GM12878 (cell line): ENCODE results near the gene MAN2A1. TPM values are rescaled to one million over a fixed set of nuclear protein-coding genes. Genes with fewer than 3 reads are reported as not detected.

Experiments
- ATAC-seq: fragments of 200-7000 bp; cut with Tn5 transposase; 3 replicates; pipeline ENCODE4 v1.9.1; 2020; ENCODE audit warnings: mild to moderate bottlenecking, moderate library complexity
- BruUV-seq: library from RNA; stranded (reverse); fragments of 400-500 nt; replicated peaks from 2 replicates; lab custom pipeline; 2021; lab: Mats Ljungman, UMichigan
- CTCF ChIA-PET: fragments of 300-600 bp; sonication (Branson Sonifier 250); formaldehyde crosslinking; extraction: SDS; loops from one replicate; lab custom pipeline; 2021; ENCODE audit warnings: inconsistent platforms; lab: Yijun Ruan, JAX
- POLR2A ChIA-PET: fragments of 350-600 bp; formaldehyde crosslinking; extraction: SDS; loops from one replicate; lab custom pipeline; 2021; ENCODE audit warnings: inconsistent platforms; lab: Charles Lee
- RAD21 ChIA-PET: fragments of 300-600 bp; sonication (Branson Sonifier 250); formaldehyde crosslinking; loops from one replicate; lab custom pipeline; 2023; ENCODE audit warnings: antibody characterized with exemption; ENCODE audit not compliant: unreplicated experiment; lab: Charles Lee
- SMC1A ChIA-PET: fragments of 300-600 bp; sonication (Branson Sonifier 250); formaldehyde crosslinking; loops from one replicate; lab custom pipeline; 2023; ENCODE audit not compliant: unreplicated experiment, uncharacterized antibody; lab: Charles Lee
- DNase-seq: peaks from one replicate; pipeline ENCODE4 v3.0.0-alpha.2; 2011; ENCODE audit warnings: low read depth, low spot score
- FAIRE-seq: peaks from 3 replicates; lab custom pipeline; 2011; peaks lifted over from hg19 to GRCh38; lab: Jason Lieb, UNC
- H2AFZ ChIP-seq: 2 replicates; pipeline ENCODE4 v1.6.0; 2011; ENCODE audit warnings: low read depth, low read length, control low read depth; ENCODE audit not compliant: control insufficient read depth
- H3K27ac ChIP-seq: 2 replicates; pipeline ENCODE4 v1.5.1; 2011; ENCODE audit warnings: control low read depth; ENCODE audit not compliant: control insufficient read depth, insufficient read depth
- H3K27me3 ChIP-seq, 2 experiments: replicated peaks in 1 of 2; 2 replicates each; pipeline versions ENCODE4 v1.6.0 to v1.6.1; 2011; ENCODE audit warnings: low read length in 1 of 2; ENCODE audit not compliant: control insufficient read depth in 2 of 2, insufficient read depth in 2 of 2
- H3K36me3 ChIP-seq, 2 experiments: 2 replicates each; pipeline ENCODE4 v1.5.1; 2011; ENCODE audit warnings: low read length in 1 of 2; ENCODE audit not compliant: control insufficient read depth in 2 of 2, insufficient read depth in 2 of 2
- H3K4me1 ChIP-seq: 2 replicates; pipeline ENCODE4 v1.6.1; 2011; ENCODE audit warnings: mild to moderate bottlenecking, low read length, moderate library complexity, mixed read lengths; ENCODE audit not compliant: control insufficient read depth, insufficient read depth
- H3K4me2 ChIP-seq: 2 replicates; pipeline ENCODE4 v1.6.0; 2011; ENCODE audit warnings: control low read depth; ENCODE audit not compliant: control insufficient read depth, insufficient read depth
- H3K4me3 ChIP-seq: fragments of 200-600 bp; sonication (generic); 2 replicates; pipeline ENCODE4 v1.5.1; 2016
- H3K79me2 ChIP-seq: 2 replicates; pipeline ENCODE4 v1.6.0; 2011; ENCODE audit warnings: low read length; ENCODE audit not compliant: control insufficient read depth, insufficient read depth
- H3K9ac ChIP-seq: 2 replicates; pipeline ENCODE4 v1.8.0; 2011; ENCODE audit warnings: low read length, control low read depth, mixed read lengths; ENCODE audit not compliant: control insufficient read depth, insufficient read depth
- H3K9me3 ChIP-seq: replicated peaks from 3 replicates; pipeline ENCODE4 v1.5.1; 2011; ENCODE audit warnings: mild to moderate bottlenecking, low read length; ENCODE audit not compliant: control insufficient read depth, insufficient read depth
- H4K20me1 ChIP-seq: 2 replicates; pipeline ENCODE4 v1.6.0; 2011; ENCODE audit not compliant: control insufficient read depth, insufficient read depth
- E2F4 ChIP-seq: IDR thresholded peaks from 2 replicates; pipeline ENCODE4 v1.6.1; 2012; ENCODE audit warnings: low read depth, low read length, improper control_type of control experiment
- NR2C1 ChIP-seq: fragments of 450-650 bp; IDR thresholded peaks from 2 replicates; pipeline ENCODE4 v1.6.1; 2017; ENCODE audit warnings: antibody characterized with exemption, mild to moderate bottlenecking, moderate library complexity
- PBX3 ChIP-seq: IDR thresholded peaks from 2 replicates; pipeline ENCODE4 v1.6.1; 2011; ENCODE audit warnings: mild to moderate bottlenecking, low read depth, low read length, moderate library complexity; ENCODE audit not compliant: insufficient replicate concordance
- PKNOX1 ChIP-seq: fragments of 450-650 bp; IDR thresholded peaks from 2 replicates; pipeline ENCODE4 v1.6.1; 2016; ENCODE audit warnings: mild to moderate bottlenecking
- RAD21 ChIP-seq: IDR thresholded peaks from 2 replicates; pipeline ENCODE4 v1.6.1; 2011; ENCODE audit warnings: mild to moderate bottlenecking, low read depth, low read length, moderate library complexity; ENCODE audit not compliant: insufficient read depth
- RAD51 ChIP-seq: fragments of 450-650 bp; IDR thresholded peaks from 2 replicates; pipeline ENCODE4 v1.6.1; 2016; ENCODE audit warnings: moderate library complexity, mild to moderate bottlenecking, inconsistent platforms
- RBBP5 ChIP-seq: fragments of 200-600 bp; sonication (generic); conservative IDR thresholded peaks from 2 replicates; pipeline ENCODE4 v1.6.1; 2016
- SRF ChIP-seq, 2 experiments: IDR thresholded peaks; 2 replicates each; pipeline ENCODE4 v1.6.1; 2011; ENCODE audit warnings: low read depth in 2 of 2, low read length in 2 of 2, mild to moderate bottlenecking in 1 of 2, moderate library complexity in 1 of 2
- TBL1XR1 ChIP-seq: IDR thresholded peaks from 2 replicates; pipeline ENCODE4 v1.6.1; 2012; ENCODE audit warnings: low read depth, low read length, improper control_type of control experiment
- ZBTB11 ChIP-seq: fragments of 450-650 bp; formaldehyde crosslinking; IDR thresholded peaks from 2 replicates; pipeline ENCODE4 v1.5.0; 2022; ENCODE audit warnings: mild to moderate bottlenecking, missing genetic modification characterization
- ZNF592 ChIP-seq: fragments of 450-650 bp; IDR thresholded peaks from 2 replicates; pipeline ENCODE4 v1.6.1; 2017; ENCODE audit warnings: mild to moderate bottlenecking, moderate library complexity
- ZSCAN29 ChIP-seq: fragments of 450-650 bp; IDR thresholded peaks from 2 replicates; pipeline ENCODE4 v1.6.1; 2017; ENCODE audit warnings: mild to moderate bottlenecking, moderate library complexity
- WGBS: methylation state at CpG from one replicate; pipeline ENCODE4 v1.1.6; 2016; ENCODE audit warnings: low lambda C conversion rate; ENCODE audit not compliant: insufficient replicate concordance, insufficient coverage; ENCODE audit errors: missing lambda C conversion rate; 5-methylcytosine and 5-hydroxymethylcytosine counted together
- in situ Hi-C: fragments of 300-500 bp; cut with MboI; formaldehyde crosslinking; loops from 9 replicates; pipeline ENCODE4 v1.14.3; 2018; ENCODE audit warnings: mixed read lengths
- intact Hi-C: fragments of 100-400 bp; cut with micrococcal nuclease; formaldehyde crosslinking; loops from one replicate; pipeline ENCODE4 v1.14.2; 2022; ENCODE audit not compliant: unreplicated experiment
- polyA plus RNA-seq, 11 experiments: library from polyadenylated mRNA; depleted of rRNA in 4 of 11; unstranded in 6 of 11; stranded (reverse) in 5 of 11; fragments of >200 nt; fragmentation: Nextera tagmentation in 4 of 11; fragmentation: Illumina TruSeq in 1 of 11; extraction: Ambion mirVana in 4 of 11; extraction: Trizol in 1 of 11; gene quantifications; 1 replicate in 1 of 11; 2 replicates in 10 of 11; pipeline versions ENCODE4 v1.2.1 to v1.2.3, GENCODE V29; 2011 to 2016; ENCODE audit warnings: inconsistent platforms in 2 of 11, missing spikeins in 2 of 11, low read depth in 1 of 11
- total RNA-seq, 4 experiments: library from RNA; depleted of rRNA in 3 of 4; stranded (reverse); fragments of >200 nt in 3 of 4; fragmentation: Illumina TruSeq in 1 of 4; extraction: Trizol in 1 of 4; gene quantifications; 2 replicates each; pipeline versions ENCODE4 v1.2.1 to v1.2.3, GENCODE V29; 2013 to 2021

The MAN2A1 gene
- total and polyA plus RNA-seq, 10 of the 15 experiments (the other 5 are each of a cell fraction or from before 2014, with no cell fraction given): 4.2 to 27.9 (median 10.5) TPM

GRCh38 chr5:109844148-109844547 lies 154.4 kb downstream of the MAN2A1 start (continued):
- TF ChIP-seq E2F4: no peak
- TF ChIP-seq NR2C1: no peak
- TF ChIP-seq RAD21: peak; percentile 35; the same call in 1 of the 2 replicates
- no peak for TF ChIP-seq ZSCAN29
- TF ChIP-seq TBL1XR1: no peak
- TF ChIP-seq RBBP5: no peak
- TF ChIP-seq PBX3: no peak
- TF ChIP-seq PKNOX1: no peak

- DNase-seq: no peak
- WGBS: 88% methylated on average over 4 of the region's 4 CpGs
- H2AFZ ChIP-seq: no peak overlapping the region
- no peak overlapping the region for H3K4me3 ChIP-seq
- peaks cover 0 to under 1% of the 10 kb centered on the region in 2 experiments; a peak in 2 of 4 replicates for H3K36me3 ChIP-seq
- intact Hi-C loops: loop anchor here (1.0 kb wide), 1 partner anchor 149 kb away; no protein-coding TSS in a partner anchor
- SMC1A ChIA-PET: interaction anchor here (0.8 to 1.0 kb wide), 3 partner anchors 9 to 260 kb away, joined by 3 read pairs; no protein-coding TSS in a partner anchor
- POLR2A ChIA-PET: no interaction called here
- FAIRE-seq: no peak
- no peaks in the 10 kb centered on the region for H4K20me1 ChIP-seq
- H3K79me2 ChIP-seq: no peaks in the 10 kb centered on the region
- CTCF ChIA-PET: interaction anchor here (1.2 to 2.2 kb wide), 2 partner anchors 152 to 153 kb away, joined by 3 to 9 read pairs; no protein-coding TSS in a partner anchor
- in situ Hi-C loops: no loop called here
- no peak overlapping the region for H3K27ac ChIP-seq
- no peak overlapping the region for H3K4me2 ChIP-seq
- RAD21 ChIA-PET: interaction anchor here (0.8 to 1.0 kb wide), 2 partner anchors 10 to 154 kb away, joined by 3 to 4 read pairs; no protein-coding TSS in a partner anchor
- no peaks in the 10 kb centered on the region for H3K4me1 ChIP-seq
- ATAC-seq: no peak
- H3K27me3 ChIP-seq: no peaks in the 10 kb centered on the region
- H3K9ac ChIP-seq: no peak overlapping the region
- BruUV-seq: no TSS peak
- H3K9me3 ChIP-seq: no peaks in the 10 kb centered on the region
- TF ChIP-seq ZNF592 (no peak), RAD51 (no peak), SRF (IDR thresholded peaks at IDR 0.05; ENCODE audit: low read depth in 2 of 2, low read length in 2 of 2) (no peak), ZBTB11 (no peak)
Observed at GRCh38 chr5:109844695-109845094, 155.0 kb downstream of the MAN2A1 start.
